ENCODE results near the gene BABAM1. TPM values are rescaled to one million over a fixed set of nuclear protein-coding genes. Genes with fewer than 3 reads are reported as not detected.

Gene BABAM1
- total RNA-seq = 10 to 100 TPM; 72.2 to 92.3 (median 82.5) TPM

DNA sequence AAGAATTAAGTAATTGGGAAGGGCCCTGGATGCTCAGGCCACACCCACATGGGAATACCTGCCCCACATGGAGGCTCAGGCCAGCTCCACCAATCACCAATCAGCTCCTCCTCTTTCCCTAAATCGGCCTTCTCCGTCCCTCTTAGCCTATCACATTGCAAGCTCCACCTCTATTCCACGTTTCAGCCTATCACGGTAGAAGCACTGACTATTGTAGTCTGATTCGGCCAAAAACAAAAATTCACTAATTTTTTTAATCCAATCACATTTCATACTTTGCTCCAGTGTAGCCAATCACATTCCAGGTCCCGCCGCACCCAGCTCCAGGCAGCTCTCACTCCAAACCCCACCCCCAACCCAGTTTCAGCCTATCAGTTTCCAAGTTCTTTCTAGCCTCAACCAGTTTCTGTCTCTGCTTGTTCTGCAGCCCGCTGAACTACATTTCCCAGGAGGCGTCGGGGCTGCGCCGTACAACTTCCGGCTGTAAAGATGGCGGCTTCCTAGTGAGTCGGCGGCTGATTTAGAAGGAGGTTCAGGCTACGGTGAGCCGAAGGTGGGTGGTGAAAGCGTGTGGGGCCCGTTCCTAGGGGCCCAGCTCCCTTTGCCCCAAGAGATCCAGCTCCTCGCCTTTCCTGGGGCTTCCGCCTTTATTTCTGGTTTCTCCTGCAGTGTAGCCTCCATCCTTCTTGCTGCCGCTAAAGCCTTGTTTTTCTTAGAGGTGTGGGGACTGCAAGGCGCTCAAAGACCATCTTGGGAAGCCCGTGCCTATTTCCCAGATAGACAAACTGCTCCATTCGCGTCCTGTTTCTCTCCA, at the start of gene BABAM1:
TSS of gene BABAM1 (plus strand) at position 469 of the 814 bp plus-strand sequence. CDS start 1,364 bp downstream, outside the sequence.
- peak; percentile 99 for DNase-seq (ENCODE audit: extremely low spot score)
- H3K4me1 ChIP-seq = peaks cover 12 to 17% (median 14%) of the 10 kb centered on the region in 4 donors
- peak within 1 kb of the TSS; percentile 71 to 84 (median 82) for H3K27ac ChIP-seq (replicated peaks in 1 of 4)
- H3K36me3 ChIP-seq = peaks cover 26 to 37% (median 34%) of the 10 kb centered on the region in 4 donors
- TF ChIP-seq EP300 (IDR thresholded peaks at IDR 0.05) (no peak), POLR2AphosphoS5 (IDR thresholded peaks at IDR 0.05) (peak; percentile 79 to 87), POLR2A (IDR thresholded peaks at IDR 0.05; ENCODE audit: low read depth) (no peak)
- TF ChIP-seq, protein P1, sequence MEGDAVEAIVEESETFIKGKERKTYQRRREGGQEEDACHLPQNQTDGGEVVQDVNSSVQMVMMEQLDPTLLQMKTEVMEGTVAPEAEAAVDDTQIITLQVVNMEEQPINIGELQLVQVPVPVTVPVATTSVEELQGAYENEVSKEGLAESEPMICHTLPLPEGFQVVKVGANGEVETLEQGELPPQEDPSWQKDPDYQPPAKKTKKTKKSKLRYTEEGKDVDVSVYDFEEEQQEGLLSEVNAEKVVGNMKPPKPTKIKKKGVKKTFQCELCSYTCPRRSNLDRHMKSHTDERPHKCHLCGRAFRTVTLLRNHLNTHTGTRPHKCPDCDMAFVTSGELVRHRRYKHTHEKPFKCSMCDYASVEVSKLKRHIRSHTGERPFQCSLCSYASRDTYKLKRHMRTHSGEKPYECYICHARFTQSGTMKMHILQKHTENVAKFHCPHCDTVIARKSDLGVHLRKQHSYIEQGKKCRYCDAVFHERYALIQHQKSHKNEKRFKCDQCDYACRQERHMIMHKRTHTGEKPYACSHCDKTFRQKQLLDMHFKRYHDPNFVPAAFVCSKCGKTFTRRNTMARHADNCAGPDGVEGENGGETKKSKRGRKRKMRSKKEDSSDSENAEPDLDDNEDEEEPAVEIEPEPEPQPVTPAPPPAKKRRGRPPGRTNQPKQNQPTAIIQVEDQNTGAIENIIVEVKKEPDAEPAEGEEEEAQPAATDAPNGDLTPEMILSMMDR (IDR thresholded peaks at IDR 0.05) = peak in 1 of 3 experiments; percentile 33
- H3K4me3 ChIP-seq = peak within 1 kb of the TSS; percentile 73 to 95 (median 75)
- H3K27me3 ChIP-seq = no peaks in the 10 kb centered on the region
- intact Hi-C loops (cut with DNase I) = no loop called here
- WGBS = under 1% methylated on average over 27 of the region's 27 CpGs
- H3K9me3 ChIP-seq = no peaks in the 10 kb centered on the region

DNA sequence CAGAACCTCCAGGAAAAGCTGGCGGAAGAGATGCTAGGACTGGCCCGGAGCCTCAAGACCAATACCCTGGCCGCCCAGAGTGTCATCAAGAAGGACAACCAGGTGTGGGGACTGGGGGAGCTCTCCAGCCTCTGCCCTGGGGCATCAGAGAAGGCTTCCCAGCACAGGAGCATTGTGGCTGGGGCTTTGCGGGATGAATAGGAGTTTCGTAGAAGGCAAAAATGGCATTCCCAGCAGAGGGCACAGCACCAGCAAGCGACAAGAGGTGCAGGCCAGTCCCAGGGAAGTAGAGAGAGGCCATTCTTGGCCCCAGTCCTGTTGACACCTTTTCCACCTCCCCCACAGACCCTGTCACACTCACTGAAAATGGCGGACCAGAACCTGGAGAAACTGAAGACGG, 48.0 kb upstream of the BABAM1 start:
- 93% methylated on average over 8 of the region's 8 CpGs for WGBS

DNA sequence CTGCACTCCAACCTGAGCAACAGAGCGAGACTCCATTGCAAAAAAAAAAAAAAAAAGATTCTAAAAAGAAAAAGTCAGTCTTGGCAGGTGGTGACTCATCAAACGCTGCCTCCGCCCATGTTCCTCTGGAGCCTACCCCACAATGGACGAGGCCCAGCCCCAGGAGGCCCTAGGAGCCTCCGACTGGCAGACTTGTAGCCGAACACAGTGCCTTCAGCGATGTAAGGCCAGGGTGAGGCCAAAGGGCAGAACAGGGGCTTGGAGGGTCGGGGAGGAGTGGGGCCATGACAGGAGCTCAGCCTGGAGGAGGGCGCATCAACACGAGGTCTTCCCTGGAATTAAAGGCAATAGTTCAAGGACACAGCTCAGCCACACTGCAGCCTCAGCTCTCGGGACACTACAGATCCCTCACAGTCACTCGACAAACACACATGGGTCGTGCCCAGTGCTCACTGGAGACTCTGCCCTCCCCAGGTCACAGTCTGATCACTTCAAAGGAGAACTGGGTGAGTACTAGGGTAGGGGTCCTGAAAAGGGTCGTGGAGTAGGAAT, 47.0 kb upstream of the BABAM1 start:
- 36% methylated on average over 14 of the region's 14 CpGs for WGBS
- TF ChIP-seq EP300 (IDR thresholded peaks at IDR 0.05) (no peak), POLR2AphosphoS5 (IDR thresholded peaks at IDR 0.05) (no peak), POLR2A (IDR thresholded peaks at IDR 0.05; ENCODE audit: low read depth) (no peak)
- TF ChIP-seq, protein P1 (IDR thresholded peaks at IDR 0.05) = no peak
- no peaks in the 10 kb centered on the region for H3K9me3 ChIP-seq
- intact Hi-C loops (cut with DNase I) = no loop called here
- H3K4me3 ChIP-seq = no peak overlapping the region
- H3K27me3 ChIP-seq = no peaks in the 10 kb centered on the region
- H3K36me3 ChIP-seq = peaks cover 0 to 35% (median 32%) of the 10 kb centered on the region in 4 donors
- peak overlapping the region in 1 of 4 donors; percentile 27 for H3K27ac ChIP-seq (replicated peaks in 1 of 4)
- DNase-seq (ENCODE audit: extremely low spot score) = no peak
- peaks cover 6 to 25% (median 18%) of the 10 kb centered on the region in 4 donors for H3K4me1 ChIP-seq

More for the DNA sequence above, 48.0 kb upstream of the BABAM1 start:
- intact Hi-C loops (cut with DNase I) = loop anchor here (10.0 kb wide), 1 partner anchor 144 kb away; the partner anchor contains the start of genes HAUS8 and MYO9B
- Histone ChIP-seq H3K9me3 (no peaks in the 10 kb centered on the region), H3K27ac (replicated peaks in 1 of 4) (no peak overlapping the region), H3K4me3 (no peak overlapping the region), H3K27me3 (no peaks in the 10 kb centered on the region), H3K36me3 (peaks cover 0 to 35% (median 32%) of the 10 kb centered on the region in 4 donors), H3K4me1 (peaks cover 14 to 31% (median 23%) of the 10 kb centered on the region in 4 donors)
- TF ChIP-seq, protein P1 (IDR thresholded peaks at IDR 0.05) = no peak
- TF ChIP-seq POLR2A (IDR thresholded peaks at IDR 0.05; ENCODE audit: low read depth) (no peak), POLR2AphosphoS5 (IDR thresholded peaks at IDR 0.05) (no peak), EP300 (IDR thresholded peaks at IDR 0.05) (no peak)
- no peak for DNase-seq (ENCODE audit: extremely low spot score)

DNA sequence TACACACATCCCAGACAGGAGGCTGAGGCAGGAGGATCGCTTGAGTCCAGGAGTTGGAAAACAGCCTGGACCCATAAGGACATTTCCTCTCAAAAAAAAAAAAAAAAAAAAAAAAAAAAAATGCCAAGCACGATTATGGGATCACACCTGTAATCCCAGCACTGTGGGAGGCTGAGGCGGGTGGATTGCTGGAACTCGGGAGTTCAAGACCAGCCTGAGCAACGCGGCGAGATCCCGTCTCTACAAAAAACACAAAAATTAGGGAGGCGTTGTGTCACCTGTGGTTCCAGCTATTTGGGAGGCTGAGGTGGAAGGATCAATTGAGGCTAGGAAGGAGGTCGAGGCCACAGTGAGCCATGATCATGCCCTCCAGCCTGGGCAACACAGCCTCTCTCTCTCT, 42.2 kb upstream of the BABAM1 start:
- 88% methylated on average over 10 of the region's 10 CpGs for WGBS
- H3K27me3 ChIP-seq = no peaks in the 10 kb centered on the region

More for the DNA sequence above, 42.2 kb upstream of the BABAM1 start:
- Histone ChIP-seq H3K36me3 (peaks cover 0 to 16% (median 9%) of the 10 kb centered on the region in 4 donors), H3K4me1 (peaks cover 9 to 31% (median 29%) of the 10 kb centered on the region in 4 donors), H3K4me3 (peak overlapping the region in 1 of 4 donors; percentile 75), H3K9me3 (no peaks in the 10 kb centered on the region), H3K27ac (replicated peaks in 1 of 4) (no peak overlapping the region)
- TF ChIP-seq, protein P1 (IDR thresholded peaks at IDR 0.05) = no peak
- TF ChIP-seq POLR2A (IDR thresholded peaks at IDR 0.05; ENCODE audit: low read depth) = no peak
- no peak for DNase-seq (ENCODE audit: extremely low spot score)
- intact Hi-C loops (cut with DNase I) = no loop called here
